Cardiac muscle cell (in vitro differentiated cells and primary cell): ENCODE results near the gene CD70. TPM values are rescaled to one million over a fixed set of nuclear protein-coding genes. Genes with fewer than 3 reads are reported as not detected.

Experiments
- DNase-seq, 2 donors: peaks; one replicate each; pipeline versions ENCODE4 v3.0.0 to v3.0.0-alpha.2; 2010 to 2017; ENCODE audit warnings: low read depth in 1 of 2, low spot score in 1 of 2
- H3K27ac ChIP-seq: fragments of 200-600 bp; sonication (generic); 2 replicates; pipeline ENCODE4 v1.5.1; 2016
- H3K27me3 ChIP-seq: fragments of 200-600 bp; sonication (generic); 2 replicates; pipeline ENCODE4 v1.6.0; 2016; ENCODE audit warnings: control low read depth
- H3K36me3 ChIP-seq: fragments of 200-600 bp; sonication (generic); 2 replicates; pipeline ENCODE4 v1.5.1; 2016; ENCODE audit warnings: control low read depth
- H3K4me1 ChIP-seq: fragments of 200-600 bp; sonication (generic); 2 replicates; pipeline ENCODE4 v1.8.1; 2017; ENCODE audit warnings: low read depth, mild to moderate bottlenecking, mixed run types
- H3K4me3 ChIP-seq: fragments of 200-600 bp; sonication (generic); 2 replicates; pipeline ENCODE4 v1.5.1; 2016; ENCODE audit warnings: mild to moderate bottlenecking
- H3K9me3 ChIP-seq: fragments of 200-600 bp; sonication (generic); 2 replicates; pipeline ENCODE4 v1.5.1; 2017; ENCODE audit warnings: low read depth, mild to moderate bottlenecking, control low read depth
- polyA plus RNA-seq: library from polyadenylated mRNA; unstranded; fragments of >200 nt; fragmentation: Nextera tagmentation; extraction: Ambion mirVana; gene quantifications from 2 replicates; pipeline ENCODE4 v1.2.1, GENCODE V29; 2016
- total RNA-seq: library from RNA; depleted of rRNA; stranded (reverse); fragments of >200 nt; gene quantifications from 2 replicates; pipeline ENCODE4 v1.2.3, GENCODE V29; 2016
- TF ChIP-seq, protein P1 (sequence below): IDR thresholded peaks from 2 replicates; pipeline ENCODE4 v1.5.1; 2012; ENCODE audit warnings: low read depth, mild to moderate bottlenecking, low read length

Gene CD70
- total and polyA plus RNA-seq, 2 experiments from 2014 or later: not detected

GRCh38 chr19:6539514-6539913 is 51.4 kb downstream of the CD70 start:
- H3K4me3 ChIP-seq: no peak overlapping the region
- no peaks in the 10 kb centered on the region for H3K4me1 ChIP-seq
- no peak overlapping the region for H3K27ac ChIP-seq
- no peak for DNase-seq
- H3K9me3 ChIP-seq: no peaks in the 10 kb centered on the region
- H3K27me3 ChIP-seq: peaks cover 9% of the 10 kb centered on the region
- TF ChIP-seq, protein P1, sequence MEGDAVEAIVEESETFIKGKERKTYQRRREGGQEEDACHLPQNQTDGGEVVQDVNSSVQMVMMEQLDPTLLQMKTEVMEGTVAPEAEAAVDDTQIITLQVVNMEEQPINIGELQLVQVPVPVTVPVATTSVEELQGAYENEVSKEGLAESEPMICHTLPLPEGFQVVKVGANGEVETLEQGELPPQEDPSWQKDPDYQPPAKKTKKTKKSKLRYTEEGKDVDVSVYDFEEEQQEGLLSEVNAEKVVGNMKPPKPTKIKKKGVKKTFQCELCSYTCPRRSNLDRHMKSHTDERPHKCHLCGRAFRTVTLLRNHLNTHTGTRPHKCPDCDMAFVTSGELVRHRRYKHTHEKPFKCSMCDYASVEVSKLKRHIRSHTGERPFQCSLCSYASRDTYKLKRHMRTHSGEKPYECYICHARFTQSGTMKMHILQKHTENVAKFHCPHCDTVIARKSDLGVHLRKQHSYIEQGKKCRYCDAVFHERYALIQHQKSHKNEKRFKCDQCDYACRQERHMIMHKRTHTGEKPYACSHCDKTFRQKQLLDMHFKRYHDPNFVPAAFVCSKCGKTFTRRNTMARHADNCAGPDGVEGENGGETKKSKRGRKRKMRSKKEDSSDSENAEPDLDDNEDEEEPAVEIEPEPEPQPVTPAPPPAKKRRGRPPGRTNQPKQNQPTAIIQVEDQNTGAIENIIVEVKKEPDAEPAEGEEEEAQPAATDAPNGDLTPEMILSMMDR: no peak
- no peaks in the 10 kb centered on the region for H3K36me3 ChIP-seq

Other genes with a start within 250 kb of the CD70 start
- 98.0 and 141 TPM in 2 replicates for gene CLPP, start 229.6 kb downstream of the CD70 start, total RNA-seq
- gene CLPP, start 229.6 kb downstream of the CD70 start, polyA plus RNA-seq: 122 and 124 TPM in 2 replicates
- gene ALKBH7, start 218.4 kb downstream of the CD70 start, total RNA-seq: 171 and 266 TPM in 2 replicates
- gene ALKBH7, start 218.4 kb downstream of the CD70 start, polyA plus RNA-seq: 126 and 153 TPM in 2 replicates
- gene PSPN, start 215.2 kb downstream of the CD70 start, total RNA-seq: 1.9 and 3.0 TPM in 2 replicates
- 2.7 and 3.0 TPM in 2 replicates for gene PSPN, start 215.2 kb downstream of the CD70 start, polyA plus RNA-seq
- gene GTF2F1, start 198.0 kb downstream of the CD70 start, total RNA-seq: 81.3 and 96.7 TPM in 2 replicates
- gene GTF2F1, start 198.0 kb downstream of the CD70 start, polyA plus RNA-seq: 37.7 and 43.0 TPM in 2 replicates
- 237 and 320 TPM in 2 replicates for gene KHSRP, start 166.3 kb downstream of the CD70 start, total RNA-seq
- gene KHSRP, start 166.3 kb downstream of the CD70 start, polyA plus RNA-seq: 262 and 350 TPM in 2 replicates
- 1.0 and 1.9 TPM in 2 replicates for gene SLC25A41, start 157.4 kb downstream of the CD70 start, total RNA-seq
- gene SLC25A41, start 157.4 kb downstream of the CD70 start, polyA plus RNA-seq: 0.96 and 1.7 TPM in 2 replicates
- 157 and 207 TPM in 2 replicates for gene SLC25A23, start 131.4 kb downstream of the CD70 start, total RNA-seq
- gene SLC25A23, start 131.4 kb downstream of the CD70 start, polyA plus RNA-seq: 125 and 143 TPM in 2 replicates
- 0.99 and 2.9 TPM in 2 replicates for gene CRB3, start 126.9 kb downstream of the CD70 start, total RNA-seq
- gene CRB3, start 126.9 kb downstream of the CD70 start, polyA plus RNA-seq: 1.1 and 2.6 TPM in 2 replicates
- 0.18 and 4.9 TPM in 2 replicates for gene DENND1C, start 109.4 kb downstream of the CD70 start, total RNA-seq
- 1.8 and 10.4 TPM in 2 replicates for gene DENND1C, start 109.4 kb downstream of the CD70 start, polyA plus RNA-seq
- 10.5 and 18.2 TPM in 2 replicates for gene TUBB4A, start 88.8 kb downstream of the CD70 start, total RNA-seq
- gene TUBB4A, start 88.8 kb downstream of the CD70 start, polyA plus RNA-seq: 21.6 and 41.3 TPM in 2 replicates
- gene TNFSF9, start 60.1 kb downstream of the CD70 start, total RNA-seq: 0.81 and 1.3 TPM in 2 replicates
- gene TNFSF9, start 60.1 kb downstream of the CD70 start, polyA plus RNA-seq: 1.5 and 3.0 TPM in 2 replicates
- gene TNFSF14, start 79.0 kb upstream of the CD70 start, total RNA-seq: not detected in 2 replicates
- not detected in 2 replicates for gene TNFSF14, start 79.0 kb upstream of the CD70 start, polyA plus RNA-seq
- 0.11 and 0.39 TPM in 2 replicates for gene C3, start 129.5 kb upstream of the CD70 start, total RNA-seq
- 1.6 TPM in 1 of 2 replicates, not detected in the other for gene C3, start 129.5 kb upstream of the CD70 start, polyA plus RNA-seq
- 91.3 and 132 TPM in 2 replicates for gene GPR108, start 146.4 kb upstream of the CD70 start, total RNA-seq
- gene GPR108, start 146.4 kb upstream of the CD70 start, polyA plus RNA-seq: 113 and 123 TPM in 2 replicates
- gene TRIP10, start 148.5 kb upstream of the CD70 start, total RNA-seq: 60.4 and 67.8 TPM in 2 replicates
- 54.1 and 72.1 TPM in 2 replicates for gene TRIP10, start 148.5 kb upstream of the CD70 start, polyA plus RNA-seq
- gene SH2D3A, start 176.3 kb upstream of the CD70 start, total RNA-seq: 0.39 and 1.6 TPM in 2 replicates
- 1.7 and 2.0 TPM in 2 replicates for gene SH2D3A, start 176.3 kb upstream of the CD70 start, polyA plus RNA-seq
- gene VAV1, start 181.6 kb upstream of the CD70 start, total RNA-seq: not detected in 2 replicates
- gene VAV1, start 181.6 kb upstream of the CD70 start, polyA plus RNA-seq: not detected in 2 replicates